NCI-H1694 treated with DMSO at 0.1 percent for 48 hours (cell line): ENCODE results near the gene LPIN1.
"Not testable (repeated sequence)": the region's sequence is repeated elsewhere in the genome, so short reads cannot be mapped to it uniquely, and the experiment has no call there.

Source experiments
- DNase-seq: peaks from one replicate; lab custom pipeline; 2025; lab: John Stamatoyannopoulos, UW

The LPIN1 gene

GRCh38 chr2:11716689-11717321 lies 29.6 kb upstream of the LPIN1 start:
- no peak for DNase-seq

- no peak for DNase-seq
Measured at GRCh38 chr2:11717623-11718022, 28.8 kb upstream of the LPIN1 start.

- no peak for DNase-seq
Measured at GRCh38 chr2:11718606-11719005, 27.8 kb upstream of the LPIN1 start.

GRCh38 chr2:11719230-11719977 lies 27.0 kb upstream of the LPIN1 start:
- DNase-seq = no peak

- no peak for DNase-seq
Measured at GRCh38 chr2:11720752-11721151, 25.7 kb upstream of the LPIN1 start.

- DNase-seq = no peak
Measured at GRCh38 chr2:11722292-11723060, 24.0 kb upstream of the LPIN1 start.

GRCh38 chr2:11723061-11723371 lies 23.4 kb upstream of the LPIN1 start:
- no peak for DNase-seq

GRCh38 chr2:11724151-11724550 lies 22.3 kb upstream of the LPIN1 start:
- DNase-seq = no peak

GRCh38 chr2:11726384-11726783 lies 20.0 kb upstream of the LPIN1 start:
- DNase-seq = peak; percentile 95

- DNase-seq = peak; percentile 47
Measured at GRCh38 chr2:11729362-11730212, 16.8 kb upstream of the LPIN1 start.

- not testable (repeated sequence) for DNase-seq
Measured at GRCh38 chr2:11731214-11731984, 15.0 kb upstream of the LPIN1 start.

- no peak for DNase-seq
Measured at GRCh38 chr2:11732587-11732986, 13.8 kb upstream of the LPIN1 start.

GRCh38 chr2:11737852-11738251 lies 8.6 kb upstream of the LPIN1 start:
- not testable (repeated sequence) for DNase-seq

GRCh38 chr2:11738589-11739436 lies 7.6 kb upstream of the LPIN1 start:
- DNase-seq = no peak

- DNase-seq = no peak
Measured at GRCh38 chr2:11740723-11741122, 5.7 kb upstream of the LPIN1 start.

GRCh38 chr2:11742317-11742701 lies 4.1 kb upstream of the LPIN1 start:
- DNase-seq = no peak

- DNase-seq = no peak
Measured at GRCh38 chr2:11742702-11743357, 3.6 kb upstream of the LPIN1 start.

GRCh38 chr2:11743366-11743765 lies 3.1 kb upstream of the LPIN1 start:
- no peak for DNase-seq

- peak; percentile 87 for DNase-seq
Measured at GRCh38 chr2:11743846-11744553, 2.4 kb upstream of the LPIN1 start.
